ENCODE results near the gene PRM1. TPM values are rescaled to one million over a fixed set of nuclear protein-coding genes. Genes with fewer than 3 reads are reported as not detected.
A peak's percentile ranks its signal among the peaks of the same experiment; 100 is the strongest.

Gene PRM1
- total and polyA plus RNA-seq, 2 of the 13 experiments (the other 11 are each of a cell fraction or from before 2014, with no cell fraction given) = not detected

DNA sequence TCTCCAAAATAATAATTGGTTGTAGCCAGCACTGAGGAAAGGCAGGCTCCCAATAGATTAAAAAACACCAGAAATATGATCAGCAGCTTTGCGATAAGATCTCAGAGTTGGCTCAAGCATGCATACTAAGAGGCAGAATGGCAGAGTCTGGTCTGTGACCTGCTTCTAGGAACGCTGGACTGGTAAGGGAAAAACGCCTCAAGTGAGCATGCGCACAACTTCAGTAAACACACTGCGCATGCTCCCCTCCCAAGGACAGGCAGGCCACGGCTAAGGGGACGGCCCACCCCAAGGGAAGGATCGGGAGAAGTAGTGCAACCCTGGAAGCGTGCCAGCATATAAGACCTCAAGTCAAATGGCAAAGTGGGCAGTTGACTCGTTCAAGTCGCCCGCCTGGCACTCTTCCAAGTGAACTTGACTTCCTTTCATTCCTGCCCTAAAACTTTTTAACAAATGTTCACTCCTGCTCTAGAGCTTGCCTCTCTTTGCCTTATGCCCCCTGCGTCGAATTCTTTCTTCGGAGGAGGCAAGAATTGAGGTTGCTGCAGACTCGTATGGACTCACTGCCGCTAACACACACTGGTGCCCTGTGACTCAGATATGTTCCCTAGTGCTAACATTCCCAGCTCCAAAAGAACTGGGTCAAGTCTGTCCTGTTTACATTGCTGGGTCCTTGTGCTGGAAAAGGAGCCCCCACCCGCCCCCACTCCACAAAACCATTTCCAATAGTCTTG, 22.4 kb upstream of the PRM1 start (continued):
- TF ChIP-seq, protein P1, sequence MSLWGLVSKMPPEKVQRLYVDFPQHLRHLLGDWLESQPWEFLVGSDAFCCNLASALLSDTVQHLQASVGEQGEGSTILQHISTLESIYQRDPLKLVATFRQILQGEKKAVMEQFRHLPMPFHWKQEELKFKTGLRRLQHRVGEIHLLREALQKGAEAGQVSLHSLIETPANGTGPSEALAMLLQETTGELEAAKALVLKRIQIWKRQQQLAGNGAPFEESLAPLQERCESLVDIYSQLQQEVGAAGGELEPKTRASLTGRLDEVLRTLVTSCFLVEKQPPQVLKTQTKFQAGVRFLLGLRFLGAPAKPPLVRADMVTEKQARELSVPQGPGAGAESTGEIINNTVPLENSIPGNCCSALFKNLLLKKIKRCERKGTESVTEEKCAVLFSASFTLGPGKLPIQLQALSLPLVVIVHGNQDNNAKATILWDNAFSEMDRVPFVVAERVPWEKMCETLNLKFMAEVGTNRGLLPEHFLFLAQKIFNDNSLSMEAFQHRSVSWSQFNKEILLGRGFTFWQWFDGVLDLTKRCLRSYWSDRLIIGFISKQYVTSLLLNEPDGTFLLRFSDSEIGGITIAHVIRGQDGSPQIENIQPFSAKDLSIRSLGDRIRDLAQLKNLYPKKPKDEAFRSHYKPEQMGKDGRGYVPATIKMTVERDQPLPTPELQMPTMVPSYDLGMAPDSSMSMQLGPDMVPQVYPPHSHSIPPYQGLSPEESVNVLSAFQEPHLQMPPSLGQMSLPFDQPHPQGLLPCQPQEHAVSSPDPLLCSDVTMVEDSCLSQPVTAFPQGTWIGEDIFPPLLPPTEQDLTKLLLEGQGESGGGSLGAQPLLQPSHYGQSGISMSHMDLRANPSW (CRISPR knock-in tag; IDR thresholded peaks at IDR 0.05; ENCODE audit: borderline replicate concordance) = no peak
- TF ChIP-seq FOXO1 (CRISPR knock-in tag; IDR thresholded peaks at IDR 0.05) (no peak; the same call in 1 of the 2 replicates), ZNF367 (CRISPR knock-in tag; IDR thresholded peaks at IDR 0.05; ENCODE audit: borderline replicate concordance) (no peak), ATAD3A (CRISPR knock-in tag; IDR thresholded peaks at IDR 0.05) (no peak), SATB2 (CRISPR knock-in tag; IDR thresholded peaks at IDR 0.05) (no peak), ZNF788 (CRISPR knock-in tag; IDR thresholded peaks at IDR 0.05; ENCODE audit: borderline replicate concordance) (no peak), CREBL2 (CRISPR knock-in tag; IDR thresholded peaks at IDR 0.05; ENCODE audit: borderline replicate concordance) (no peak), ZNF382 (CRISPR knock-in tag; IDR thresholded peaks at IDR 0.05; ENCODE audit: borderline replicate concordance) (no peak), ZNF263 (CRISPR knock-in tag; IDR thresholded peaks at IDR 0.05) (no peak), GRHL1 (CRISPR knock-in tag; conservative IDR thresholded peaks at IDR 0.05) (no peak), ZNF7 (CRISPR knock-in tag; IDR thresholded peaks at IDR 0.05) (no peak), ZNF121 (CRISPR knock-in tag; IDR thresholded peaks at IDR 0.05) (no peak), ZNF34 (CRISPR knock-in tag; IDR thresholded peaks at IDR 0.05; ENCODE audit: borderline replicate concordance) (no peak), NFATC3 (CRISPR knock-in tag; IDR thresholded peaks at IDR 0.05) (no peak), YEATS4 (CRISPR knock-in tag; IDR thresholded peaks at IDR 0.05; ENCODE audit: borderline replicate concordance) (no peak), SMAD9 (CRISPR knock-in tag; IDR thresholded peaks at IDR 0.05) (no peak), ZNF619 (CRISPR knock-in tag; IDR thresholded peaks at IDR 0.05) (no peak), ASH2L (IDR thresholded peaks at IDR 0.05; ENCODE audit: insufficient read length, low read depth, low read length) (peak; percentile 27)
- TF ChIP-seq, protein P2, sequence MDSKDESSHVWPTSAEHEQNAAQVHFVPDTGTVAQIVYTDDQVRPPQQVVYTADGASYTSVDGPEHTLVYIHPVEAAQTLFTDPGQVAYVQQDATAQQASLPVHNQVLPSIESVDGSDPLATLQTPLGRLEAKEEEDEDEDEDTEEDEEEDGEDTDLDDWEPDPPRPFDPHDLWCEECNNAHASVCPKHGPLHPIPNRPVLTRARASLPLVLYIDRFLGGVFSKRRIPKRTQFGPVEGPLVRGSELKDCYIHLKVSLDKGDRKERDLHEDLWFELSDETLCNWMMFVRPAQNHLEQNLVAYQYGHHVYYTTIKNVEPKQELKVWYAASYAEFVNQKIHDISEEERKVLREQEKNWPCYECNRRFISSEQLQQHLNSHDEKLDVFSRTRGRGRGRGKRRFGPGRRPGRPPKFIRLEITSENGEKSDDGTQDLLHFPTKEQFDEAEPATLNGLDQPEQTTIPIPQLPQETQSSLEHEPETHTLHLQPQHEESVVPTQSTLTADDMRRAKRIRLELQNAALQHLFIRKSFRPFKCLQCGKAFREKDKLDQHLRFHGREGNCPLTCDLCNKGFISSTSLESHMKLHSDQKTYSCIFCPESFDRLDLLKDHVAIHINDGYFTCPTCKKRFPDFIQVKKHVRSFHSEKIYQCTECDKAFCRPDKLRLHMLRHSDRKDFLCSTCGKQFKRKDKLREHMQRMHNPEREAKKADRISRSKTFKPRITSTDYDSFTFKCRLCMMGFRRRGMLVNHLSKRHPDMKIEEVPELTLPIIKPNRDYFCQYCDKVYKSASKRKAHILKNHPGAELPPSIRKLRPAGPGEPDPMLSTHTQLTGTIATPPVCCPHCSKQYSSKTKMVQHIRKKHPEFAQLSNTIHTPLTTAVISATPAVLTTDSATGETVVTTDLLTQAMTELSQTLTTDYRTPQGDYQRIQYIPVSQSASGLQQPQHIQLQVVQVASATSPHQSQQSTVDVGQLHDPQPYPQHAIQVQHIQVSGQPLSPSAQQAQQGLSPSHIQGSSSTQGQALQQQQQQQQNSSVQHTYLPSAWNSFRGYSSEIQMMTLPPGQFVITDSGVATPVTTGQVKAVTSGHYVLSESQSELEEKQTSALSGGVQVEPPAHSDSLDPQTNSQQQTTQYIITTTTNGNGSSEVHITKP (CRISPR knock-in tag; IDR thresholded peaks at IDR 0.05; ENCODE audit: low read depth) = peak; percentile 41; the same call in 1 of the 2 replicates
